ENCODE measurements around the gene KRT14.
"Not testable (repeated sequence)": the region's sequence is repeated elsewhere in the genome, so short reads cannot be mapped to it uniquely, and the experiment has no call there.

Gene KRT14

DNA sequence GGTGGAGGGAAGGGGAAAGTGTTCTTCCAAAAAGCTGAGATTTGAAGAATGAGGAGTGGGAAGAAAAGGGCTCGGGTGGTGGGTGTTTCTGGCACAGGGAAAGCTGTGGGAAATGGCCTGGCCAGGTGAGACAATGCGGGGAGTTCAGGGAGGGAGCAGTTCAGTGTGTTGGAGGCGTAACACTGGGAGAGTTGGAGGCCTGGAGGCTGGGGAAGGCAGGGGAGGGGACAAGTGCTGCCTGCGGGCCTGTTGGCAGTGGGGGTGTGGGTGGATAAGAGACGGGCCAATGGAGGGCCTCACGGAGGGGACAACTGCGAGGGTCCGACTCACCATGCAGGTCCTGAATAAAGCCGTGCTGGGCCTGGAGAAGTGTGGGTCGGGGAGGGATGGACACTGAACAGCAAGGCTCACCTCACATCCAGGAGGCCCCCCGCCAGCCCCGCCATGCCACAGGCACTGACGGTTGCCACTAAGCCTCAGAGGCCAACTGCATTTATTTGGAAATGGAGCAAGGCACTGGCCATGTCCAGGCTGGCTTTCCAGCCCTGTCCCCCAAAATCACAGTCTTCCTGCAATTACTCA is 40.8 kb downstream of the KRT14 start:
- DNase-seq = no peak

DNA sequence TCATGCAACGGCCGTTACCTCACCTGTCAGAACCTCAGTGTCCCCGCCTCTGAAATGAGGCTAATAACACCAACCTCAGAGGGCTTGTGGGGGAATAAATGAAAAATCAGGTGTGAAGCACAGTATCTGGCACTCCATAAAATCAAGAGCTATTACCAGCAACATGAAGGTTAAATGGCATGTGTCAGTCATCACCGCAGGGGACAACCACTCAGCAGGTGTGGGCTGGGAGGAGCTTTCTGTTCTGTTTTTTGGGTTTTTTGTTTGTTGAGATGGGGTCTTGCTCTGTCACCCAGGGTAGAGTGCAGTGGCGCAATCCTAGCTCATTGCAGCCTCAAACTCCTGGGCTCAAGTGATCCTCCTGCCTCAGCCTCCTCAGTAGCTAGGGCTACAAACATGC is 41.8 kb downstream of the KRT14 start:
- no peak for DNase-seq

DNA sequence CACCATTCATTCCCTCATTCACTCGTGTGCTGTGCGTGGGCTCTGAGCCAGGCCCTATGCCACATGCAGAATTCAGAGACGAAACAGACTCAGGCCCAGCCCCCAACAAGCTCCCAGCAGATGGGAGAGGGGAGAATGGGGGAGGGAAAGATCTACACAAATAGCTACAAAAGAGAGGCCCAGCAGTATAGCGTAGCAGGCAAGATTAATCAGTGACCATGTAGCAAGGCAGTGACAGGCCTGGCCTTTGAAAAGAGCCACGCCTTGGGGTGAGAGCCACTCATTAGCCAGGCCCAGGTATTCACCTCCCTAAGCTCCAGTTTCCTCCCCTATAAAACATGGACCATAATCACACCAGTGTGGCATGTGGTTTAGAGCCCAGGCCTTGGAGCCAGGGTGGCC is 42.2 kb downstream of the KRT14 start:
- no peak for DNase-seq

DNA sequence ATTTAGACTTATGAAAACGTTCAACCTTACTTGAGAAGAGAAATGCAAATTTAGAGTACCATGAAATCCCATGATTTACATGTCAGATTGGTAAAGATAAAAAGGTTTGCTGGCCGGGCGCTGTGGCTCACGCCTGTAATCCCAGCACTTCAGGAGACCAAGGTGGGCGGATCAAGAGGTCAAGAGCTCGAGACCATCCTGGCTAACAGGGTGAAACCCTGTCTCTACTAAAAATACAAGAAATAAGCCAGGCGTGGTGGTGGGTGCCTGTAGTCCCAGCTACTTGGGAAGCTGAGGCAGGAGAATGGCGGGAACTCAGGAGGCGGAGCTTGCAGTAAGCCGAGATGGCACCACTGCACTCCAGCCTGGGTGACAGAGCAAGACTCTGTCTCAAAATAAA is 43.9 kb downstream of the KRT14 start:
- DNase-seq = not testable (repeated sequence)

DNA sequence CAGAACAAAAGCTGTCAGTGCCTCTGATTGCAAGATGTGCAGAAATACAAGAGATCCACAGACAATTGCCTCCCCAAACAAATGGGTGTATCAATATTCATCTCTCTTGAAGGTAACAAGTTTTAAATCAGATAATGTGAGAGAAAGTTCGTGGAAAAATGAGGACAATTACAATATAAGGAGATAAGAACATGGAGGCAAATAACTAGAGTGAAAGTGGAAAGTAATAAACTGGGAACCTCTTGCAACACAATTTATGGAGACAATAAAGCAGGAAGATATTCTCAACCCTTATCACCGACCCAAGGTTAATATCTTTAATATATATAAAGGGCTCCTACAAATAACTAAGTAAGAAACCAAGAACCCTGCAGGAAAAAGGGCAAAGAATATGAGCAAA is 44.3 kb downstream of the KRT14 start:
- no peak for DNase-seq

DNA sequence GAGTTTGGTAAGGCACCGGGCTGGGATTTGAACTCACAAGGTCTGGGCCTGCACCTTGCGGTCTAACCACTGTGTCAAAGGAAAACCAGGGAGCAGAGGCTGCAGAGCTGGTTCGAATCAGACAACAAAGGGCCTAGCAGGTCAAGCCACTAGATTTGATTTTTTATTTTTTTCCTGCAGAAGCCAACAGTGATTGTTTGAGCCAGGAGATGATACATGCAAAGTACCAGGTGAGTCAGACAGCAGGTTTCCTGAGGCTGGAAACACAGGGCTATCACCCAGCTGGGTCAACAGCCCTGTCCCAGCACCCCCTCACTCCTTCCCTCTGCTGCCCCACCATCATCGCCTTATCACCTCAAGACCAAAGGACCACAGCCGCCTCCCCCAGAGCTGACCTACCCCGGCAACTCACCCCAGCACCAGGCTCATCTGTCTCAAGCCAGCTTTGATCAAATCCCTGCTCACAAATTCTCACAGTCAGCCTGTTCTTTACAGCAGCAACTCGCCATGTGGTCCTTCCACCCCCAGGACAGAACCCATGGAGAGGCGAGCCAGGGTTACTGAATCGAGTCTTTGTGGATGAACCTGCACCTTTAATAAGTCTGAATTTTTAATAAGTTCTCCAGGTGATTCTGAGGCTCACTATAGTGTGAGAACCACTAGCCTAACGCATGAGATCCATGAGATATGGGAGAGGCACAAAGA is 45.6 kb downstream of the KRT14 start:
- no peak for DNase-seq

DNA sequence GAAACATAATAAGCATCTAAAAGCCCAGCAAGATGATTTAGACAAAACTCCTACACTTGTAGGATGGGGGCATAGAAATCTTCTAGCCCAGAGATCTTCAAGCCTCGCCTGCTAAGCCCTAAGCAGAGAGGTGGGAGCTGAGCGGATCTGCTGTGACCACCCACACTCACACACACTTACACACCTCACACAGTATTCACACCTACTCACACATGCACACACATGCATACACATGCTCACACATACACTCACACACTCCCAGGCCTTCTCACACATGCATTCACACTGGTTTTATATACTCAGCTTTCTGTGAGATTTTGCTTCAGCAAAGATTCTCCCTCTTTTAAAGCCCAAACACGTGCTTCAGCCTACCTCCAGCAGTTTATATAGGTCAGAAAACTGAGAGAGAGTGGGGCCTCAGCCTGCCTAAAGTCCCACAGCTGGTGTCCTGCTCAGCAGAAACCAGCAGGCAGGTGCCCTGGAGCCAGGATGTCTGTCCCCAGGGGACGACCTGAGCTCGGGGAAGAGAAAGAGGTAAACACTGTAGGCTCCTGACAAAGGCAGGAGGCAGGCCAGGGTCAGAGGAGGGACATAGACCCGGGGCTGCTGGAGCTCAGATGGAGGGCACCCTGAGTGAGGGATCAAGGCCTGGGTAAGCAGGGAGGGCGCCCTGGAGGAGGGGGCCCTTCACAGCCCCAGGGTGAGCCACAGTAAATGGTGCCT is 46.6 kb downstream of the KRT14 start:
- no peak for DNase-seq

DNA sequence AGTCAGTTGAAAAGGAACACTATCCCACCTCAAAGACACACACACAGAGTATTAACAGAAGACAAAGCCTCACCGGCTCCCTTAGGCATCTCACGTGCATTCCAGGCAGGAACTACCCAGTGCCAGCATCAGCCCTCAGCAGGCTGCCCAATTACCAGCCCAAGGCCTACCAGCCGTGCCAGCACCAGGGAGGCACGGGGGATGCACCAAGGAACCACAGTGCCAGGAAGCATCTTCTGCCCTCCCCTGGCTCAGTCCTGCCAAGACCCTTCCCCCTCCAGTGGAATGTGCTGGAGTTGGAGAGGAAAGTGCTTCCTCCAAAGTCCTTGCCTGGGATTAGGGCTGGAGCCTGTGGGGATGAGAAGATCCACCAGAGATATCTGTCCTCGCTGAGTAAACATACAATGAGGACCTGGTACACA is 47.6 kb downstream of the KRT14 start:
- DNase-seq = no peak

DNA sequence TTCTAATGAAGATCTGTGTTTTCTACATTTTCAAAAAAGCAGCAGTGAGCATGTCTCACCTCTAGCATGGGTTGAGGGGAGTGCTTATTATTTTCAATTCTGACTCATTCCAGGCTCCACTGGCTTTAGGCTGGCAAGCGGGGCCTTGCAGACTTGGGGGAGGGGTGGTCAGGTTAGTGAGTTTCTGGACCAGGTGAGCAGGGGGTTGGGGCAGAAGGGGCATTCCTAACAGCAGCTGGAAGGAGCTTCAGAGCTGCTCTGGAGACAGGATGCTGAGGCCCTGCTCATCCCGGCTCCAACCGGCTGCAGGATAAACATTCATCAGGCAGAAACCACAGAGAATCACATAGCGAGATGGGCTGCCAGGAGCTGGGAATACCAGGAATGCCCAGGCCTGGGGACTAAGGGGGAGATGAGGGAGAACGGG is 48.1 kb downstream of the KRT14 start:
- no peak for DNase-seq

DNA sequence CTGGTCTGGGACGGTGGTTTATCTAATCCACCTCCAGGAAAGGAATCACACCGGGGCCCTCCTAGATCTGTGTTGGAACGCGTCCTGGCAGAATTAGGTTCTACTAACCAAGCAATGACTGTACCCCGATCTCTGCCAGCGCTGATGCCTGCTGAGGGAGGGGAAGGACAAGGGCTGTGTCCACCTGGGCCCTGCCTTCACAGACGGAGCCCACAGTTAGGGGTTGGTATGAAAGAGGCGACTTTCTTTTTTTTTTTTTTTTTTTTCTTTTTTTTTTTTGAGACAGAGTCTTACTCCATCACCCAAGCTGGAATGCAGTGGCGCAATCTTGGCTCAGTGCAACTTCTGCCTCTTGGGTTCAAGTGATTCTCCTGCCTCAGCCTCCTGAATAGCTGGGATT is 48.7 kb downstream of the KRT14 start:
- no peak for DNase-seq

DNA sequence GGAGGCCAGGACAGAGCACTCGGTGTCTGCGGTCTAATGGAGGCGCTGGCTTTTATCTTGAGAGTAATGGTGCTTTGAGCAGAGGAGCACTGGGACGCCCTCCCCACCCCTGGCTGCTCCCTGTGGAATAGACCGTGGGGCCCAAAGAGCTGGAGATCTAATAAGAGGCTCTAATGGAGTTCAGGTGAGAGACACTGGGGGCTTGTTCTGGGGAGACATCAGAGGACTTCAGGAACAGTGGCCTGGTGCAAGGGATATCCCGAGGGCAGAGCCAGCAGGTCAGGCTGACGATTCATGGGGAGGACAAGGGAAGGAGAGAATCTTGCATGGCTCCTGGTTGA is 49.1 kb downstream of the KRT14 start:
- no peak for DNase-seq

DNA sequence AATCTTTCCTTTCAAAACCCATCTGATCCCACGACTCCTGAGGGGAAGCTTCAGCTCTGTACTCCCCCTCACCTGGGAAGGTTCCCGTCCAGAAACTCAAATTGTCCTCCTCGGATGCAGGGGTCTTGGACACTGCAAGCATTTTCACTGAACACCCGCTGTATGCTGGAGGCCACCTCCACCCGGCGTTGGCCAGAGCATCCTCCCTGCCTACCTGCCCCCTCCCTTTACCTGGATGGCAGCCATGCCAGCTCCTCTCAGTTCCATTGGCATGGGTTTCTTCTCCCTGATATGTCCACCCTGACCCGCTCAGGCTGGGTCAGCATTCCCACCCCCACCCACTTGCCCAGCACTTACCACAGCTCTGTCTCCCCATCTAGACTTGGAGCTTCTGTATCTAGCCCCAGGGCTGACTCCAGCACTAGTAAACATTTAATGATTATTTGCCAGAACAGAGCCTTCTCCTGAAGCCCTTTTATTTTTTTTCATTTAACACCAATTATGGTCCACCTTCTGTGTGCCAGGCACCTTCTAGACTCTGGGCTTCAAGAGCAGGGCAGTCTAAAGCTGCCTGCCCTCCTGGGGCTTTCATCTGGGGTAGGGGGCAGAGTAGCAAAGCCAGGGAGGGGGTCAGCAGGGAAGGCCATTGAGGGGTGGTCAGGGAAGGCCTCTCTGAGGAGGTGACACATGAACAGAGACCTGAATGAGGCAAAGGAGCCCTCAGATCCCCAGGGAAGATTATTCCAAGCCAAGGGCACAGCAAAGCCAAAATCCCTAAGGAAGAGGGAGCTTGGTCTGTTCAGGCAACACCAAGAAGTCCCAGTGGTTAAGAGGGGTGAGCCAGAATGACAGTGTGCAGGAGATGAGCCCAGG is 49.7 kb downstream of the KRT14 start:
- DNase-seq = no peak

DNA sequence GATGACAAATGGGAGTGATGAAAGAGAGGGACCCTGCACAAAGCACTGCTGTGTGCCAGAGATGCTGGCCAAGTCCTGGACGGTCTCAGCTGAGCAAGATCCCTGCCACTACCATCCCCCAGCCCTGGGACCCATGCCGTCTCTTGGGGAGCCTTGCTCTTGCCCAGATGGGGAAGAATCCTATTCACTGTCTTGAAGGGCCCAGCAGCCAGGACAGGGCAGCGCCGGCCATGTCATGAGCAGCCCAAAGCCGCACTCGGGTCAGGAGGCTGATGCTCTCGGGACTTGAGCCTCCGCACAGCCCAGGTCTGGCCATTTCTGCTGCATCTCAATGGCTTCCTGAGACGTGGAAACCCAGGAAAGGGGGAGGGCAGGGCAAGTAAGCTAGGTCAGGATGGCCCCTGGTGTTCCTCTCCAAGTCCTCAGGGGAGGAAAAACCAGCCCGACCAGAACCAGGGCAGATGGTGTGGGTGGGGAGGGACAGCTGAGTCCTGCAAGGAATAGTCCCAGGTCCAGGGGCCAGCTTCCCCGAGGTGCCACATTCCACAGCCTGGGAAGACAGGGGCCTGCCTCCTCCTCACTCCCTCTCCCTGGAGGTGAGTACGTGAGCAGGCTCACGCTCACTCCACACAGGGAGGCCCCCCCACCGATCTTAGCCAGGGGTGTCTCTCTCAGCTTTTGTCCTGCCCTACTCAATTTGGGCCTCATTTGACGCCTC is 50.8 kb downstream of the KRT14 start:
- no peak for DNase-seq

DNA sequence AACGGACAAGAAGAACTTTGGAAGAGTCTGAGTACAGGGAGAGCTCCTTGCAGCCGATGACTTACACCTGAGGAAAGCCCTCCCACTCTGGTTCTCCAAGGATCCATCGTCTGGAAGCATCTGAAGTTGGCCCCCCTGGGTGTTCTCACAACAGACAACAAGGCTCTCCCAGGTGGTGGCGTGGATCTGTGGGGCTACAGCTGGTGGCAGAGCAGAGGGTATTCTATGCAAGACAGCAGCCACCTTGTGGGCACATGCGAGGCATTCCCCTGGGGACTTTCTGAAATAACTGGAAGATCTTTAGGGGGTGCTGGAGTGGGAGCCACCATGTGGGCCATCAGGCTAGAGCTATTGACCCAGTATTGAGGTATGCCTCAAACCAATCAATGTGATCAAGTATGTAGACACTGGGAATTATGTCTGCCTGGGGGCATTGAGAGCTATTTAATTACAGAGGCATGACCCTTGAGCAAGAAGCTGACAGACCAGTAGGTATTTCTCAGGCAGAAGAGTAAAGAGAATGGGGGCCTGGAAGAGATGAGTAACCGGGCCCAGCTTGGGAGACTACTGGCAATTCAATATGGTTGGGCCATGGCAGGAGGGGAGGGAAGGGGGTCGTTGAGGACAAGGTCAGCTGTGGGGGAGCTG is 51.7 kb downstream of the KRT14 start:
- no peak for DNase-seq

DNA sequence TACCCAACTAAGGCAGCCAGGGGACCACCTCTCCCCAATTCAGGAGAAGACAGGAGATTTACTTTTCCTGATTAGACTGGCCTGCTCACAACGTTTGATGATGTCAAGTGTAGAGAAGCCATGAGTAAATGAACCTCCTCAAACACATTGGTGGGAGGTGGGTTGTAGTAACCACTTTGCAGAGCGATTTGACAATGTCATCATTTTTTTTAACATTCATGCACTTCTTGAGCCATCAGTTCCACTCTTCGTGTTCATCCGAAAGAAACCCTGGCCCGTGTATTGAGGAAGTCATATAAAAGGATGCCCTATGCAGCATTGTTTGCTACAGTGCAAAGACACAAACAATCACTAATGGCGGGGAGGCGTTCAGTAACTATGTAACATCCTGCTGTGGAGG is 53.1 kb downstream of the KRT14 start:
- no peak for DNase-seq

DNA sequence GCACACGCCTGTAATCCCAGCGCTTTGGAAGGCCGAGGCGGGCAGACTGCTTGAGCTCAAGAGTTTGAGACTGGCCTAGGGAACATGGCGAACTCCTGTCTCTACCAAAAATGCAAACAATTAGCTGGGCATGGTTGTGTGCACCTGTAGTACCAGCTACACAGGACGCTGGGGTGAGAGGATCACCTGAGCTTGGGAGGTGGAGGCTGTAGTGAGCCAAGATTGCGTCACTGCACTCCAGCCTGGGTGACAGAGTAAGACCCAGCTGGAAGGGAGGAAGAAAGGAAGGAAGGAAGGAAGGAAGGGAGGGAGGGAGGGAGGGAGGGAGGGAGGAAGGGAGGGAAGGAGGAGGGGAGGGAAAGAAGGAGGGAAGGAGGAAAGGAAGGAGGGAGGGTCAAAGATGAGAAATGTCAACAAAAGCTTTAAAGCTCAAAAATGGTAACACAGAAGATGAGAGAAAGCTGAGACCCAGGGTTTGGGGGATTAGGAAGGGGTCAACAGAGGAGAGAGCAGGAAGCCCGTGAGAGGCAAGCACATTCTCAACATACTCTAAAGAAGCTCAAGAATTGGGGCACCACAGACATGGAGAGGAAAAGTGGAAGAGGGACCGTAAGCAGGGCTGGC is 53.6 kb downstream of the KRT14 start:
- DNase-seq = no peak
